Activated CD8-positive, alpha-beta memory T cell treated with anti-CD3 and anti-CD28 coated beads for 48 hours (primary cell): ENCODE results near the gene CCDC30.

Source experiments
- DNase-seq, 3 experiments: peaks; one replicate each; pipeline ENCODE4 v3.0.0-alpha.2; 2020; ENCODE audit warnings: low read depth in 2 of 3, low spot score in 2 of 3

The CCDC30 gene

GRCh38 chr1:42689912-42690311 is 226.8 kb downstream of the CCDC30 start:
- no peak for DNase-seq

- DNase-seq = no peak
Measured at GRCh38 chr1:42690477-42691156, 227.5 kb downstream of the CCDC30 start.

- no peak for DNase-seq
Measured at GRCh38 chr1:42691157-42691498, 228.0 kb downstream of the CCDC30 start.

- DNase-seq = no peak
Measured at GRCh38 chr1:42692461-42692860, 229.4 kb downstream of the CCDC30 start.

- DNase-seq = no peak
Measured at GRCh38 chr1:42692911-42693310, 229.8 kb downstream of the CCDC30 start.

GRCh38 chr1:42698081-42698813 is 235.2 kb downstream of the CCDC30 start:
- no peak for DNase-seq

- no peak for DNase-seq
Measured at GRCh38 chr1:42700006-42700405, 236.9 kb downstream of the CCDC30 start.

- no peak for DNase-seq
Measured at GRCh38 chr1:42703888-42704464, 240.9 kb downstream of the CCDC30 start.
